Esophagus squamous epithelium (tissue), 5 donors: ENCODE data around the gene ICAM1. TPM values are rescaled to one million over a fixed set of nuclear protein-coding genes. Genes with fewer than 3 reads are reported as not detected.

Source experiments
- DNase-seq: peaks from one replicate; lab custom pipeline; 2025; lab: John Stamatoyannopoulos, UW
- H3K27ac ChIP-seq, 4 donors: fragments of 200-600 bp; sonication (generic); one replicate each; pipeline ENCODE4 v1.5.1; 2016 to 2019; ENCODE audit warnings: mild to moderate bottlenecking in 1 of 4
- H3K27me3 ChIP-seq, 4 donors: fragments of 200-600 bp; sonication (generic); 1 replicate in 3 of 4; 2 replicates in 1 of 4; pipeline versions ENCODE4 v1.5.1 to v1.6.0; 2017 to 2021; ENCODE audit warnings: antibody characterized with exemption in 1 of 4
- H3K36me3 ChIP-seq, 3 donors: fragments of 200-600 bp; sonication (generic); one replicate each; pipeline ENCODE4 v1.5.1; 2016 to 2019
- H3K4me1 ChIP-seq, 3 donors: fragments of 200-600 bp; sonication (generic); one replicate each; pipeline ENCODE4 v1.5.1; 2017 to 2019
- H3K4me3 ChIP-seq, 4 donors: fragments of 200-600 bp; sonication (generic); 1 replicate in 3 of 4; 2 replicates in 1 of 4; pipeline ENCODE4 v1.5.1; 2016 to 2019; ENCODE audit warnings: mild to moderate bottlenecking in 2 of 4, moderate library complexity in 1 of 4
- H3K9me3 ChIP-seq, 3 donors: fragments of 200-600 bp; sonication (generic); one replicate each; pipeline ENCODE4 v1.5.1; 2016 to 2019
- POLR2A ChIP-seq, 4 donors: fragments of 450-650 bp; IDR thresholded peaks; one replicate each; pipeline ENCODE4 v1.6.1; 2017; ENCODE audit warnings: antibody characterized with exemption in 4 of 4, mild to moderate bottlenecking in 4 of 4, moderate library complexity in 3 of 4
- WGBS, 2 donors: methylation state at CpG; one replicate each; pipeline ENCODE4 v1.1.5; 2018; 5-methylcytosine and 5-hydroxymethylcytosine counted together
- intact Hi-C: fragments of 100-400 bp; cut with DNase I; formaldehyde crosslinking; loops from one replicate; pipeline ENCODE4 v1.15.0; 2022
- total RNA-seq, 4 donors: library from RNA; depleted of rRNA; stranded (reverse); fragments of >200 nt; gene quantifications; one replicate each; pipeline ENCODE4 v1.1.0, GENCODE V29; 2016
- TF ChIP-seq, protein P1 (sequence below), 6 experiments: fragments of 450-650 bp in 4 of 6; fragments of 200-600 bp in 2 of 6; sonication (generic) in 2 of 6; IDR thresholded peaks; one replicate each; pipeline ENCODE4 v1.5.1; 2016 to 2019; ENCODE audit warnings: antibody characterized with exemption in 6 of 6, mild to moderate bottlenecking in 4 of 6, moderate library complexity in 4 of 6
- donor health status: DM: yes; HTN: yes; CAD: no.

The ICAM1 gene
- total RNA-seq, 4 donors from 2014 or later: 5.4 to 26.4 (median 7.7) TPM

GRCh38 chr19:10258080-10258710 is 12.7 kb upstream of the ICAM1 start:
- TF ChIP-seq, protein P1, sequence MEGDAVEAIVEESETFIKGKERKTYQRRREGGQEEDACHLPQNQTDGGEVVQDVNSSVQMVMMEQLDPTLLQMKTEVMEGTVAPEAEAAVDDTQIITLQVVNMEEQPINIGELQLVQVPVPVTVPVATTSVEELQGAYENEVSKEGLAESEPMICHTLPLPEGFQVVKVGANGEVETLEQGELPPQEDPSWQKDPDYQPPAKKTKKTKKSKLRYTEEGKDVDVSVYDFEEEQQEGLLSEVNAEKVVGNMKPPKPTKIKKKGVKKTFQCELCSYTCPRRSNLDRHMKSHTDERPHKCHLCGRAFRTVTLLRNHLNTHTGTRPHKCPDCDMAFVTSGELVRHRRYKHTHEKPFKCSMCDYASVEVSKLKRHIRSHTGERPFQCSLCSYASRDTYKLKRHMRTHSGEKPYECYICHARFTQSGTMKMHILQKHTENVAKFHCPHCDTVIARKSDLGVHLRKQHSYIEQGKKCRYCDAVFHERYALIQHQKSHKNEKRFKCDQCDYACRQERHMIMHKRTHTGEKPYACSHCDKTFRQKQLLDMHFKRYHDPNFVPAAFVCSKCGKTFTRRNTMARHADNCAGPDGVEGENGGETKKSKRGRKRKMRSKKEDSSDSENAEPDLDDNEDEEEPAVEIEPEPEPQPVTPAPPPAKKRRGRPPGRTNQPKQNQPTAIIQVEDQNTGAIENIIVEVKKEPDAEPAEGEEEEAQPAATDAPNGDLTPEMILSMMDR (IDR thresholded peaks at IDR 0.05): no peak
- no peak for TF ChIP-seq POLR2A (IDR thresholded peaks at IDR 0.05)
- Histone ChIP-seq H3K4me3 (no peak overlapping the region), H3K27ac (no peak overlapping the region), H3K27me3 (no peaks in the 10 kb centered on the region), H3K9me3 (no peaks in the 10 kb centered on the region), H3K4me1 (peaks cover 3 to 33% (median 13%) of the 10 kb centered on the region in 3 donors), H3K36me3 (peaks cover 12 to 62% (median 38%) of the 10 kb centered on the region in 3 donors)
- 100% methylated on average over 2 to 4 of the region's 18 CpGs for WGBS, 2 donors
- no peak for DNase-seq
- intact Hi-C loops: loop anchor here (10.0 kb wide), 1 partner anchor 143 kb away; the partner anchor contains the start of genes EIF3G and P2RY11

DNA sequence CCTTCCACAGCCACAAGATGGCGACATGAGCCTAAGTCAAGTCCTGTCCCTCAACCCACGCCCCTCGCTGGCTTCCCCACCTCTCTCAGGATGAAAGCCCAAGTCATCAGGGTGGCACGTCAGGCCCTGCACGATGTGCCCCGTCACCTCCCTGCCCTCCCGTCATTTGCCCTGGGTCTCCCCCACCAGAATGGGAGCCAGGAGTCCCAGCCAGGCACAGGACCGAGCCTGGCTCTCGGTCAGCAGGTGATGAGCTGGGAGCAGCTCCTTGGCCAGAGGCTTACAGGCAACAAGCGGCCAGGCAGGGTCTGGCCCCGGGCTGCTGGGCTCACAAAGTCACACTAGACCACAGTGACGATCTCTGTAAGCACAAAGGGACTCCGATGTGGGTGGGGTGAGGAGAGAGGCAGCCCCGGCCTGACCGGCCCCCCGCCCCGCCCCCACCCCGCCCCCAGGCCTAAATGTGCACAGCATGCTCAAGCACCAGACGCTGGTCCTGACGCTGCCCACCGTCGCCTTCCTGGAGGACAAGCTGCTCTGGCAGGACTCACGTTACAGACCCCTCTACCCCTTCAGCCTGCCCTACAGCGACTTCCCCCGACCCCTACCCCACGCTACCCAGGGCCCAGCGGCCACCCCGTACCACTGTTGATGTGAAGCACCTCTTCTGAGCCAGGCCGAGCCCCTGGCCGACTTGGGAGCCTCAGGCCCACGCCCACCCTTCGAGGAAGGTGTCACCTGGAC is 11.6 kb upstream of the ICAM1 start:
- Histone ChIP-seq H3K36me3 (peaks cover 12 to 52% (median 36%) of the 10 kb centered on the region in 3 donors), H3K9me3 (no peaks in the 10 kb centered on the region), H3K4me1 (peaks cover 3 to 21% (median 13%) of the 10 kb centered on the region in 3 donors), H3K4me3 (no peak overlapping the region), H3K27me3 (no peaks in the 10 kb centered on the region), H3K27ac (peak overlapping the region in 3 of 4 donors; percentile 9 to 49 (median 26))
- DNase-seq: no peak
- TF ChIP-seq, protein P1 (IDR thresholded peaks at IDR 0.05): peak; percentile 41 to 73 (median 60)
- TF ChIP-seq POLR2A (IDR thresholded peaks at IDR 0.05): no peak
- intact Hi-C loops: loop anchor here (10.0 kb wide), 1 partner anchor 145 kb away; the partner anchor contains the start of genes EIF3G and P2RY11
- WGBS, 2 donors: 12 to 30% methylated on average over 3 to 9 of the region's 32 CpGs

GRCh38 chr19:10260141-10260584 is 10.8 kb upstream of the ICAM1 start:
- no peak overlapping the region for H3K27ac ChIP-seq

GRCh38 chr19:10262771-10263170 is 8.1 kb upstream of the ICAM1 start:
- no peak for DNase-seq
- Histone ChIP-seq H3K27me3 (no peaks in the 10 kb centered on the region), H3K9me3 (no peaks in the 10 kb centered on the region), H3K4me1 (peaks cover 3 to 20% (median 13%) of the 10 kb centered on the region in 3 donors), H3K4me3 (no peak overlapping the region), H3K27ac (no peak overlapping the region), H3K36me3 (peaks cover 9 to 17% (median 10%) of the 10 kb centered on the region in 3 donors)
- no peak for TF ChIP-seq POLR2A (IDR thresholded peaks at IDR 0.05)
- TF ChIP-seq, protein P1 (IDR thresholded peaks at IDR 0.05): no peak
- intact Hi-C loops: no loop called here
- 72 to 80% methylated on average over 5 to 7 of the region's 7 CpGs for WGBS, 2 donors

More at GRCh38 chr19:10260141-10260584, 10.8 kb upstream of the ICAM1 start:
- 24 to 51% methylated on average over 7 of the region's 8 CpGs for WGBS, 2 donors
- Histone ChIP-seq H3K4me1 (peaks cover 3 to 19% (median 13%) of the 10 kb centered on the region in 3 donors), H3K9me3 (no peaks in the 10 kb centered on the region), H3K36me3 (peaks cover 12 to 43% (median 28%) of the 10 kb centered on the region in 3 donors), H3K4me3 (no peak overlapping the region), H3K27me3 (no peaks in the 10 kb centered on the region)
- no peak for DNase-seq
- intact Hi-C loops: no loop called here
- no peak for TF ChIP-seq POLR2A (IDR thresholded peaks at IDR 0.05)
- TF ChIP-seq, protein P1 (IDR thresholded peaks at IDR 0.05): no peak
